ACC112 (cell line): ENCODE results near the gene SHE.

Source experiments
- H2AFZ ChIP-seq: fragments of 200-600 bp; sonication (generic); one replicate; pipeline ENCODE4 v1.6.0; 2017; ENCODE audit warnings: antibody characterized with exemption, low read length; ENCODE audit not compliant: unreplicated experiment
- H3K27ac ChIP-seq: fragments of 200-600 bp; sonication (generic); 2 replicates; pipeline ENCODE4 v1.5.1; 2014; ENCODE audit warnings: low read depth, mild to moderate bottlenecking, antibody characterized with exemption, low read length, moderate library complexity
- H3K27me3 ChIP-seq: fragments of 200-600 bp; sonication (generic); 2 replicates; pipeline ENCODE4 v1.6.1; 2014; ENCODE audit warnings: mild to moderate bottlenecking, antibody characterized with exemption, low read length, moderate library complexity, mixed read lengths; ENCODE audit not compliant: insufficient read depth
- H3K36me3 ChIP-seq: fragments of 200-600 bp; sonication (generic); 2 replicates; pipeline ENCODE4 v1.6.1; 2016; ENCODE audit warnings: mild to moderate bottlenecking, antibody characterized with exemption, low read length, moderate library complexity, mixed read lengths; ENCODE audit not compliant: insufficient read depth
- H3K4me1 ChIP-seq: fragments of 200-600 bp; sonication (generic); one replicate; pipeline ENCODE4 v1.6.1; 2016; ENCODE audit warnings: low read length, mixed read lengths; ENCODE audit not compliant: insufficient read depth, unreplicated experiment, control insufficient read depth
- H3K4me3 ChIP-seq: fragments of 200-600 bp; sonication (generic); 2 replicates; pipeline ENCODE4 v1.5.1; 2014; ENCODE audit warnings: mild to moderate bottlenecking, low read depth, low read length
- H3K79me2 ChIP-seq: fragments of 200-600 bp; sonication (generic); one replicate; pipeline ENCODE4 v1.6.0; 2016; ENCODE audit warnings: low read length; ENCODE audit not compliant: control insufficient read depth, unreplicated experiment, insufficient read depth

The SHE gene

GRCh38 chr1:154481053-154481452, 21.2 kb downstream of the SHE start:
- H2AFZ ChIP-seq = no peak overlapping the region

DNA sequence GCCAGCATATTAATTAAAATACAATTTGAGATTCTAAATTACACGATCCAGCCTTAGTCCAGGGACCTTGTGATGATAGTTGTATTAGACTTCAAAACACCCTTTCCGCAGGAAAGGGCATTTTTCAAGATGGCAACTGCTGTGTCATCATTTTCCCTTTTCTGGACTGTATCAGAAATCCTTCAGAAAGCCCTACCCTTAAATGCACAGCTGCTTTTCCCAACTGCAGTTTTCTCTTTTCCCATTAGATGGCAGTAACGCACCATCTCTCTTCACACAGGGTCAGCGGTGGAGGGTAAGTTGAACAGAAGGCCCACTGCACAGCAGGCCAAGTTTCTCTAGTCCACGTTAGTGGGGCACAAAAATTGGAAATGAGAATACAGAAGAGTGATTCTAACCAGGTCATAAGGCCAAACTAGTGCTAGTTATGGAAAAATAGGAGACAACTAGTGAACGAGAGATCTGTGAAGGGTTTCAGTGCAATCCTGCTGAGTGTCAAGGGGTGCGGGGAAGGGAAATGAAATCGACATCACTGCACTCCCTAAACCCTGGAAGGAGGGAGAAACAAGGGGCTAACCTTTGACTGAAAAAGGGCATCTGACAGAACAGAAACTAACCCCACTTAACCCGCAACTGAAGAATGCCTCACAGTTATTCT, 22.3 kb downstream of the SHE start:
- no peak overlapping the region for H3K4me3 ChIP-seq
- H2AFZ ChIP-seq = peak overlapping the region; percentile 32
- no peaks in the 10 kb centered on the region for H3K79me2 ChIP-seq
- H3K36me3 ChIP-seq = no peaks in the 10 kb centered on the region
- no peaks in the 10 kb centered on the region for H3K27me3 ChIP-seq
- peak overlapping the region; percentile 5; the same call in 1 of the 2 replicates for H3K27ac ChIP-seq
- H3K4me1 ChIP-seq = peaks cover 21% of the 10 kb centered on the region

More at GRCh38 chr1:154481053-154481452, 21.2 kb downstream of the SHE start:
- H3K36me3 ChIP-seq = no peaks in the 10 kb centered on the region
- H3K79me2 ChIP-seq = no peaks in the 10 kb centered on the region
- H3K4me3 ChIP-seq = no peak overlapping the region
- no peaks in the 10 kb centered on the region for H3K27me3 ChIP-seq
- no peak overlapping the region for H3K27ac ChIP-seq
- H3K4me1 ChIP-seq = peaks cover 25% of the 10 kb centered on the region

DNA sequence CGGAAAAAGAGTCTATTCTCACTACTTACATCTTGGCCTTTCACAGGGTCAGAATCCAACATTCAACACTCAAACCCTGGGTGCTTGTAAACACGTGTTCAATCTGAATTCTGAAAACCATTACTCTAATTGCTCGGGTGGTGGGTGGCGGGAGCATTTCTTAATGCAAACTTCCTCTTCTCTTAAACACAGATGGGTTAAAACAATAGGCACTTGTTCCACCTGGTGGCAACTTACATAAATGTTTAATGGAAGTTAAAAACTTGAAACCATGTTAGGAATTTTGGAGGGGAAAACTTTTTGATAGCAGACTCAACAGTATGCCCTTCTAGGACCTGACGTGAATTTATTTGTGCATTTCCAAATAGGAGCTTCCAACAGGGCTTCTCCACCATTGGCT, 23.6 kb downstream of the SHE start:
- Histone ChIP-seq H2AFZ (peak overlapping the region; percentile 32), H3K4me3 (no peak overlapping the region)

DNA sequence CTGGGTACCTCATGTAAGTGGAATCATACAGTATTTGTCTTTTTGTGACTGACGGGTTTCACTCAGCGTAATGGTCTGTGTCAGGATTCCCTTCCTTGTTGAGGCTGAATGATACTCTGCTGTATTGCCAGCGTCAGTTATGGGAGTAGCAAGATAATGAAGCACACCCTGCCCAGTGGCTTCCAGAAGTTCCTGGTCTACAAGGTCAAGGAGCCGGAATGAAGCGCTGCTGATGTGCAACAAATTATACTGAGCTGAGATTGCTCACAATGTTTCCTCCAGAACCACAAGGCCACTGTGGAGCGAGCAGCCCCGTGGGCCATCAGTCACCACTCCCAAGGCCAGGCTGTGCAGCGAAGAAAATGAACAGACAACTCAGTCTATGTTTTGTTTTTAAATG, 24.2 kb downstream of the SHE start:
- Histone ChIP-seq H3K79me2 (no peaks in the 10 kb centered on the region), H3K27ac (no peak overlapping the region), H3K4me3 (no peak overlapping the region), H2AFZ (no peak overlapping the region), H3K36me3 (no peaks in the 10 kb centered on the region), H3K4me1 (peaks cover 11% of the 10 kb centered on the region), H3K27me3 (no peaks in the 10 kb centered on the region)

More for the DNA sequence above, 23.6 kb downstream of the SHE start:
- Histone ChIP-seq H3K36me3 (no peaks in the 10 kb centered on the region), H3K27ac (no peak overlapping the region), H3K27me3 (no peaks in the 10 kb centered on the region), H3K4me1 (peaks cover 13% of the 10 kb centered on the region), H3K79me2 (no peaks in the 10 kb centered on the region)

GRCh38 chr1:154476791-154477190, 25.4 kb downstream of the SHE start:
- Histone ChIP-seq H2AFZ (no peak overlapping the region), H3K79me2 (no peaks in the 10 kb centered on the region), H3K36me3 (no peaks in the 10 kb centered on the region), H3K27ac (no peak overlapping the region), H3K4me3 (no peak overlapping the region), H3K27me3 (no peaks in the 10 kb centered on the region), H3K4me1 (peaks cover 11% of the 10 kb centered on the region)

- Histone ChIP-seq H3K27me3 (no peaks in the 10 kb centered on the region), H3K79me2 (no peaks in the 10 kb centered on the region), H3K27ac (no peak overlapping the region), H3K4me3 (no peak overlapping the region), H3K36me3 (no peaks in the 10 kb centered on the region), H2AFZ (no peak overlapping the region), H3K4me1 (peaks cover 11% of the 10 kb centered on the region)
Observed at GRCh38 chr1:154474802-154475201, 27.4 kb downstream of the SHE start.

DNA sequence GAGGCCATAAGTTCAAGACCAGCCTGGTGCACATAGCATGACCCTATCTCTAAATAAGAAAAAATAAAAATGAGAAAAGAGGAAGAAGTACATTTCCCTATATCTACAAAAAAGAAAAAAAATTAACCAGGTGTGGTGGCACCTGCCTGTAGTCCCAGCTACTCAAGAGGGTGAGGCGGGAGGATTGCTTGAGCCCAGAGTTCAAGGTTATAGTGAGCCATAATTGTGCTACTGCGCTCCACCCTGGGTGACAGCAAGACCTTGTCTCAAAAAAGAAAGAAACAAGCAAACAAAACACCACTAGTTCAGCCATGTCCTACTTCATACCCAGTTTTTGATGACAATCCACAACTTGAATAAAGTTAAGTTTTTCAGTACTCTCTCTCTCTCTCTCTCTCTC, 30.9 kb downstream of the SHE start:
- H3K79me2 ChIP-seq = no peaks in the 10 kb centered on the region
- peaks cover 4% of the 10 kb centered on the region for H3K4me1 ChIP-seq
- no peak overlapping the region for H3K27ac ChIP-seq
- H3K36me3 ChIP-seq = no peaks in the 10 kb centered on the region
- H3K4me3 ChIP-seq = no peak overlapping the region
- H2AFZ ChIP-seq = no peak overlapping the region
- H3K27me3 ChIP-seq = no peaks in the 10 kb centered on the region

- no peaks in the 10 kb centered on the region for H3K36me3 ChIP-seq
- no peaks in the 10 kb centered on the region for H3K27me3 ChIP-seq
- no peaks in the 10 kb centered on the region for H3K79me2 ChIP-seq
- H3K27ac ChIP-seq = no peak overlapping the region
- H3K4me3 ChIP-seq = no peak overlapping the region
- no peak overlapping the region for H2AFZ ChIP-seq
- peaks cover 4% of the 10 kb centered on the region for H3K4me1 ChIP-seq
Observed at GRCh38 chr1:154469844-154470560, 32.2 kb downstream of the SHE start.

DNA sequence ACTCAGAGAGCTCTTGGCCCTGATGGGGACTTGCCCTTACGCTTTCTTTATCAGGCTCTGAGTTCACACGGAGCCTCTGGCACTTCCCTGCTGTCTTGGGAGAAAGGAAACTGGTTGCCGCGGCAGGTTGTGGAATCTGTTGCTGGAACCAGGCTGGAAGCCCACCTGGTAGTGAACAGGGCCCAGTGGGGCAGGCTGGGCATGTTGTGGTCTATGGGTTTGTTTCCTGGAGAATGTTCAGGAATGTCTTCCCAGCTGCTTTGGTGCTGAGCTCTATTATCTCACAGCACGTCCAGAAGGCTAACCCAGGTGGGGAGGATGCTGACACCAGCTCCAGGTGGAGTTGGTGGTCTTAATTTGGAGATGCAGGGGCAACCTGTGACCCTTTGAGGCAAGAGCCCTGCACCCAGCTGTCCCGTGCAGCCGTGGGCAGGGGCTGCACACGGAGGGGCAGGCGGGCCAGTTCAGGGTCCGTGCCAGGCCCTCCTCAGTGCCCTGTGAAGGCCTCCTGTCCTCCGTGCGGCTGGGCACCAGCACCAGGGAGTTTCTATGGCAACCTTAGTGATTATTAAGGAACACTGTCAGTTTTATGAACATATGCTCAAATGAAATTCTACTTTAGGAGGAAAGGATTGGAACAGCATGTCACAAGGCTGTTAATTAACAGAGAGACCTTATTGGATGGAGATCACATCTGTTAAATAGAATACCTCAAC, 33.5 kb downstream of the SHE start:
- no peak overlapping the region for H3K27ac ChIP-seq
- H3K4me1 ChIP-seq = peaks cover 2% of the 10 kb centered on the region

DNA sequence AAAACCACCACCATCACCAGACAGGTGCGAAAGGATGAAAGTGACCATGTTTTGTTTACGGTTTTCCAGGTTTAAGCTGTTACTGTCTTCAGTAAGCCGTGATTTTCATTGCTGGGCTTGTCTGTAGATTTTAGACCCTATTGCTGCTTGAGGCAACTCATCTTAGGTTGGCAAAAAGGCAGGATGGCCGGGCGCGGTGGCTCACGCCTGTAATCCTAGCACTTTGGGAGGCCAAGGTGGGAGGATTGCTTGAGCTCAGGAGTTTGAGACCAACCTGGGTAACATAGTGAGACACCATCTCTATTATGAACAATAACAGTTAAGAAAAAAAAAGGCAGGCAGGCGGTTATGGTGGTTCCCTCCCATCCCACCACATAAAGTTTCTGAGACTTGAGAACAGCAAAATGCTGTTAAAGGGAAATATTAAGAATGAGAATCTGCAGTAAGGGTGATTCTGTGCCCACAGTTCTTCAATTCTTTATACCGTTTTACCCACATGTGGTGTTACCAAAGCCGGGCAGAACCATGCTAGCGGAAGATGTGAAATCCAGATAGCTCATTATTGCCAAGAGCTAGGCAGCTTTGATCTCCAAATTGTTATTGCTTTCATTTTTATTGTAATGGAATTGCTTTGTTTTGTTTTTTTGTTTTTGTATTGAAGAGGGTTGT, 34.6 kb downstream of the SHE start:
- H3K4me1 ChIP-seq = peaks cover 10% of the 10 kb centered on the region
- H3K27ac ChIP-seq = no peak overlapping the region
- H2AFZ ChIP-seq = no peak overlapping the region
- no peaks in the 10 kb centered on the region for H3K27me3 ChIP-seq
- no peaks in the 10 kb centered on the region for H3K79me2 ChIP-seq
- H3K36me3 ChIP-seq = no peaks in the 10 kb centered on the region
- no peak overlapping the region for H3K4me3 ChIP-seq

More for the DNA sequence above, 33.5 kb downstream of the SHE start:
- Histone ChIP-seq H3K79me2 (no peaks in the 10 kb centered on the region), H2AFZ (no peak overlapping the region), H3K4me3 (no peak overlapping the region), H3K27me3 (no peaks in the 10 kb centered on the region), H3K36me3 (no peaks in the 10 kb centered on the region)
